GM19043 (cell line): ENCODE measurements around the gene M1AP.

ENCODE experiments used
- ATAC-seq: cut with Tn5 transposase; IDR thresholded peaks from one replicate; pipeline ENCODE4 v1.9.1; 2021; ENCODE audit warnings: low read depth; ENCODE audit not compliant: unreplicated experiment

Gene M1AP

DNA sequence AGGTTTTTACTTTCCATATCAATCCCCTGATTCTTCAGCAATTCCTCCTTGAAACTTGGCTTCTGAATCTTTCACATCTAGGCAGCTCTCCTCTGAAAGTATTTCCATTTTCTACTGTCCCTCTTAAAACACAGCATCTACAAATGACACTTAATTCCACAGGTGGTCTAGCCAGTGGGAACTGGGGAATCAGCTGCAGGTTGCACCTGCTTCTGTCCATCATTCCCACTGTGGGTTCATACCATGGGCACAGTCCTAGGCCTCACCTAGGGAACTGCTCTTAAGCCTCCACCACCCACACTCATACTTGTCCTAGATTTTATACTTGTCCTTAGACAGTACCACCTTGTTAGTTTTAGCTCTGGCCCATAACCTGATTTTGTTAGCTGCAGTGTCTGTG lies 96.6 kb downstream of the M1AP start:
- ATAC-seq, result no peak

DNA sequence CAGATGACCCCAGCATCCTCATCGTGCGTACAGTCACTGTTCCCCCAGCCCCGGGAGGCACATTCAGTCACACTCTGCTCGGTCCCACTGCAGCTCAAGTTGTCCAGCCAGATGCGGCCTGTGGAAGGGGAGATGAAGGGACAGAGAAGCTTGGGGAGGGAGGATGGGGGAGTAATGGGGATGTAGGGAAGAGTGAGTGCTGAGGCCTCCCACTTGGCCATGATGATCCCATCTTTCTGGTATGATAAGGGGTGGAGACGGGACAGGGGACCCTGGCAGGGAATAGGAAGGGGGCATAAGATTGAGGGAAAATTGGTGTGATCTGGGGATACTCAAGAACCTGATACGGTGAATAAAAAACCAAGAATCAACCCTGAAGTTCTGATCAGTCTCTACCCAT lies 97.9 kb downstream of the M1AP start:
- no peak for ATAC-seq

- ATAC-seq, result no peak
These were observed 99.0 kb downstream of the M1AP start for GRCh38 chr2:74548900-74549826.

DNA sequence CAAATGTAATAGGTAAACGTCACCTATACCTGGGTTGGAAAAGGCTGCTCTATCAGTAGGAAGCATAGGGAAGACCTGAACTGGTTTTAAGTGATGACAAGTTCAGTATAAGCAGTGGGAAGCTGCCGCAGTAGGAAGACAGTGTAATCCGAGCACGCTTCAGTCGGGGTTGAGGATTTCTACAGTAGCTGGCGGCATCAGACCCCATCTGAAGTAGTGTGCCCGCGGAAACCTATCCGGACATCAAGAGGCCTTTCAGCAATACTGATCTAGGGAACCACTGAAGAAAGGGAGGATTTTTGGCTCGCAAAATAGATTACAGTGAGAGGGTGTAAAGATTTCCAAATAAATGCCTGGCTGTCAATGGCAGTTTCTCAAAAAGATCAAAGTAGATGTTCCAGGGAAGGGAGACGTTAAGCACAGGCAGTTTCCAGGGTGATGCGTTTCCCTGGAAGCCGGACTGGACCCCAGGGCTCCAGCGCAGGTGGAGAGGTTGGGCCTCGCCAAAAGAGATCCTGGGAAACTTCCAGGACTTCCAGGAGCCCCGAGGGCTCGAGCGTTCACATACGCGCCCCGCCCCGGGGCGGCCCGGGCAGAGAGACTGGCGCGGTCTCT lies 99.7 kb downstream of the M1AP start:
- ATAC-seq, result no peak

- no peak for ATAC-seq
These were observed 102.1 kb downstream of the M1AP start for GRCh38 chr2:74546004-74546403.

- ATAC-seq, result no peak
These were observed 103.5 kb downstream of the M1AP start for GRCh38 chr2:74544634-74545033.

- ATAC-seq, result no peak
These were observed 105.2 kb downstream of the M1AP start for GRCh38 chr2:74542978-74543377.

GRCh38 chr2:74540291-74540690 lies 107.8 kb downstream of the M1AP start:
- no peak for ATAC-seq

GRCh38 chr2:74538881-74539339 lies 109.2 kb downstream of the M1AP start:
- ATAC-seq, result no peak

- ATAC-seq, result no peak
These were observed 111.0 kb downstream of the M1AP start for GRCh38 chr2:74537140-74537539.

DNA sequence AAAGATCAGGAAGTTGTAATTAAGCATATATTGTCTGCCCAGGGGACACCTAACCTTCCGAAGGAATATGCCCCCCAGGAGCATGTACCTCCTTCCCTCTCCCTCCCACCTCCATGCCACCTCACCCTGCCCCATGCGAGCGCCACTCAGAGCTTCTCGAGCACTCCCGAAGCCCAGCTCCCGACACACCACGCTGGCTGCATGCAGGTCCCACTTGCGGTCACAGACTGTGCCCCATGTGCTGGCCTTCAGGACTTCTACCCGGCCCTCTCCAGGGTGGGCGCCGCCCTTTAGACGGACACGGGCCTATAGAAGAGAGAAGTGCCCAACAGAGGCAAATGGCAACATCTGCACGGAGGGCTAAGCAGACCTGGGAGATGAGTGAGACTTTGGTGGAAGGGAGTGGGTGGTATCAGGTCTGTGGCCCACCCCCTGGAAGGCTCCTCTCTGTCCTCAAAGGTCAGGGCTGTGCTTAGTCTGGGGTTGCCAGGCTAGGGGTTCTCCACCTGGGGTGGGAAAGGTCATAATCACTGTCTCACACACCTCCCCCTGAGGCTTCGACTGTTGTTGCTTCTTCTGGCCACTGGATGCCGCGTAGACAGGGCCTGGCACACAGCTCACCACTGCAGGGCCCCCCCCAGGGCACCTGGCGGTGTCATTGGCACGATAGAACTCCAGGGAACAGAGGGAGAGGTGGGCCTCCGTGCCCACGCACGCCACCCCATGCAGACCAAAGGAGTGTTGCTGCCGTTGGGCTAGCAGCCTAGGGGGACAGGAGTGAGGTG lies 111.8 kb downstream of the M1AP start:
- no peak for ATAC-seq

- ATAC-seq, result no peak
These were observed 112.6 kb downstream of the M1AP start for GRCh38 chr2:74535440-74535965.

- ATAC-seq, result no peak
These were observed 113.7 kb downstream of the M1AP start for GRCh38 chr2:74534411-74534810.

DNA sequence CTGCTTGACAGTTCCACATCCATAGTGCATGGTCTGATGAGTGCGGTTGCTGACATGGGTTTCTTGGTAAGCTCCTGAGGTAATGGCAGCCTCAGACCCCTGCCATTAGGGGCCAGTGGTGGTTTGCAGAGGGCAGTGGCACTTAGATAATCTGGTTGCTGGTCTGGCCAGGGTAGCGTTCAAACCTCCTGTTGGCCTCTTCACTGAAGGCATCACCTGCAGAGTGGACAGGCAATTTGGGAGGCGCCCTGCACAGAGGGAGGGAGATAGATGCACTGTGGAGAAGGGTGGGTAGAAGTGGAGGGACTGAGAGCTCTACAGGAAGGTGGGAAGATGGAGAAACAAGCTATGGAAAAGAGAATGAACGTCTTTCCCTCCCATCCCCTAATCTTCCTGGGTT lies 114.7 kb downstream of the M1AP start:
- no peak for ATAC-seq

DNA sequence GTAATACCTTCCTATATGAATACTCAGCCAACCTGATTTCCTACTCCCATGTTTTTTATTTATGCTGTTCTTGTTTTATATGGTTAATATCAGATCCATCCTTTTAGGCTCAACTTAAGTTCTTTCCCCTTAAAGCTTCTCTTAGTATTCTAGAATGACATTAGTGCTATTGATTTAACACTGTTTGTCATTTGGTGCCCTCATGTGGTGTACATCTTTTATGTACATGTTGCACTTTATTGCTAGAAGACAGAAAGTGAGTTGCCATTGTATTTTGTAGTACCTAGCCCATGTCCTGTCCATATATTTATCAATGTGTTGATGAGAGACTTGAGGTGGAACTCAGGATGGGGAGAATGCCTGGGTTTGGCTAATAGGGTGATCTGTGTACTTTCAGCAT lies 115.9 kb downstream of the M1AP start:
- no peak for ATAC-seq

DNA sequence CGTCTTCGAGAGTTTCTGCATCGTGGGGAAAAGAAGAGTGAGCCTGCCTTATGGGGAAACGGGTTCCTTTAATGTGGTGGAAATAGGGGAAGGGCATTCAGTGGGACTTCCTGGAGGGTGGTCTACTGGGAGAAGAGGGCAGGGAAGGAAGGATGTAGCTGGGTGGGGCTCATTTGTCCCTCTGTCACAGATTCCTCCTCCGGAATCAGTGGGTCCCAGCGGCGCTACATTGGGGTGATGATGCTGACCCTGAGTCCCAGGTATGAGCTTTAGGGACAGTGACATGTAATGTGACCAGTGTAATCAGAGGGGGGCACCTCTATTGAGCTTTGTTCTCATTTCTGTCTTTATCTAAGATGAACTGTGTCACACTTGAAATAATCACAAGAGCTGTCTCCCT lies 116.5 kb downstream of the M1AP start:
- no peak for ATAC-seq

DNA sequence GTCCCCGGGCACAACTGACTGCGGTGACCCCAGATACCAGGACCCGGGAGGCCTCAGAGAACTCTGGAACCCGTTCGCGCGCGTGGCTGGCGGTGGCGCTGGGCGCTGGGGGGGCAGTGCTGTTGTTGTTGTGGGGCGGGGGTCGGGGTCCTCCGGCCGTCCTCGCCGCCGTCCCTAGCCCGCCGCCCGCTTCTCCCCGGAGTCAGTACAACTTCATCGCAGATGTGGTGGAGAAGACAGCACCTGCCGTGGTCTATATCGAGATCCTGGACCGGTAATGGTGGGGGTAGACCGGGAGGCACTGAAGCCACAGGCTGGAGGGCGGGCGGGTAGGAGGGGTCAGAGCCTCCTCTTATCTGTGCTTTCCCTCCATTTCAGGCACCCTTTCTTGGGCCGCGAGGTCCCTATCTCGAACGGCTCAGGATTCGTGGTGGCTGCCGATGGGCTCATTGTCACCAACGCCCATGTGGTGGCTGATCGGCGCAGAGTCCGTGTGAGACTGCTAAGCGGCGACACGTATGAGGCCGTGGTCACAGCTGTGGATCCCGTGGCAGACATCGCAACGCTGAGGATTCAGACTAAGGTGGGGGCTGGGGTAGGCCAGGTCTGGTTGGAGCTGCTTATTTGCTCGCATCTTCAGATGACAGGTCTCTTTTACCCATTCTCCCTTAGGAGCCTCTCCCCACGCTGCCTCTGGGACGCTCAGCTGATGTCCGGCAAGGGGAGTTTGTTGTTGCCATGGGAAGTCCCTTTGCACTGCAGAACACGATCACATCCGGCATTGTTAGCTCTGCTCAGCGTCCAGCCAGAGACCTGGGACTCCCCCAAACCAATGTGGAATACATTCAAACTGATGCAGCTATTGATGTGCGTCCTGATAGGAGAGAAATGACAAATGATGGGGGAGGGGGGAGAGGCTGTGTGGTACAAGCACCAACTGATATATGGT lies 117.6 kb downstream of the M1AP start:
- no peak for ATAC-seq

DNA sequence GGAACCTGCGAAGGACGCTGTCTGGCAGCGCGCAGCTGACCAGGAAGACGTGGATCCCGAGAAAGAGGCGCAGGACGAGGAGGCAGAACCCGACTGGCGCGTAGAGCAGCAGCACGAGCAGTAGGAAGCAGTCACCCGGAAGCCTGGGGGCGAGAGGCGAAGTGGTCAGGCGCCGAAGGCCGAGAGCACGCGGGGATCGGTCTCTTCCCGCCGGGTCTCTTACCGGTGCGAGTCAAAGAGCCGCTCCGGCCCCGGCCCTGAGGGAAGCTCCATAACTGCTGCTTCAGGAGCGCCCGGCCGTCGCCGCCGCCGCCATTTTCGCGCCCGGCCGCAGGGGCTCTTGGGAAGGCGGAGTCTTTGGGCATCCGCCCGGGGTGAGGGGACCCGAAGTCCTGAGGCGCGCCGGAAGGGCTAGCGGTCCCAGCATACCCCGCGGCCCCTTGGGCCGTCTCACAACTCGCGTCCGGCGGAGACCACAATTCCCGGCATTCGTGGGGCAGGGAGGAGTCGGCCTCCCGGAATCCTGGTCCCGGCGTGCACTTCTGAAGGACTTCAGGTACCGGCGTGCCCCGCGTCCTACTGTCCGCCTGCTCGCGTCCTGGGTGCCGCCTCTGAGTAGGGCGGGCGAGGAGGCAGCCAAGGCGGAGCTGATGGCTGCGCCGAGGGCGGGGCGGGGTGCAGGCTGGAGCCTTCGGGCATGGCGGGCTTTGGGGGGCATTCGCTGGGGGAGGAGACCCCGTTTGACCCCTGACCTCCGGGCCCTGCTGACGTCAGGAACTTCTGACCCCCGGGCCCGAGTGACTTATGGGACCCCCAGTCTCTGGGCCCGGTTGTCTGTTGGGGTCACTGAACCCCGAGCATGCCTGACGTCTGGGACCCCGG lies 118.5 kb downstream of the M1AP start, which contains the start of the genes AUP1 and HTRA2:
Gene AUP1 (minus strand): TSS at position 350 of the 882 bp plus-strand sequence. CDS start 77 bp downstream, at position 273.
Gene HTRA2 (plus strand): TSS at position 577 of the 882 bp plus-strand sequence. CDS start 74 bp downstream, at position 651.
- ATAC-seq, result peak; percentile 86
